Left kidney (tissue), 2 donors: ENCODE measurements around the gene SLC6A6. TPM values are rescaled to one million over a fixed set of nuclear protein-coding genes. Genes with fewer than 3 reads are reported as not detected.

Experiments used
- DNase-seq: peaks from one replicate; pipeline ENCODE4 v3.0.0-alpha.2; 2013
- polyA plus RNA-seq: library from polyadenylated mRNA; unstranded; fragments of 120-200 nt; gene quantifications from one replicate; pipeline ENCODE4 v1.2.1, GENCODE V29; 2013; ENCODE audit not compliant: insufficient read length

The SLC6A6 gene
- polyA plus RNA-seq, 1 donor: 24.6 TPM

- DNase-seq: no peak
Observed at GRCh38 chr3:14466179-14466903, 63.9 kb downstream of the SLC6A6 start.

GRCh38 chr3:14467814-14468620 is 65.6 kb downstream of the SLC6A6 start:
- DNase-seq: no peak

GRCh38 chr3:14468621-14468981 is 66.2 kb downstream of the SLC6A6 start:
- DNase-seq: no peak

- no peak for DNase-seq
Observed at GRCh38 chr3:14470461-14470860, 68.1 kb downstream of the SLC6A6 start.

GRCh38 chr3:14471016-14471415 is 68.6 kb downstream of the SLC6A6 start:
- no peak for DNase-seq

GRCh38 chr3:14471690-14472089 is 69.3 kb downstream of the SLC6A6 start:
- no peak for DNase-seq

- no peak for DNase-seq
Observed at GRCh38 chr3:14472471-14473351, 70.3 kb downstream of the SLC6A6 start.

- peak; percentile 77 for DNase-seq
Observed at GRCh38 chr3:14473411-14473891, 71.0 kb downstream of the SLC6A6 start.

- DNase-seq: no peak
Observed at GRCh38 chr3:14474363-14475081, 72.1 kb downstream of the SLC6A6 start.

GRCh38 chr3:14475621-14476020 is 73.2 kb downstream of the SLC6A6 start:
- DNase-seq: no peak

- no peak for DNase-seq
Observed at GRCh38 chr3:14476583-14477265, 74.3 kb downstream of the SLC6A6 start.

- DNase-seq: no peak
Observed at GRCh38 chr3:14477311-14477935, 75.0 kb downstream of the SLC6A6 start.

GRCh38 chr3:14478956-14479550 is 76.6 kb downstream of the SLC6A6 start:
- no peak for DNase-seq

GRCh38 chr3:14479591-14479990 is 77.2 kb downstream of the SLC6A6 start:
- DNase-seq: no peak

- no peak for DNase-seq
Observed at GRCh38 chr3:14480207-14481017, 78.0 kb downstream of the SLC6A6 start.

- DNase-seq: no peak
Observed at GRCh38 chr3:14481018-14481645, 78.7 kb downstream of the SLC6A6 start.

GRCh38 chr3:14481646-14482036 is 79.2 kb downstream of the SLC6A6 start:
- DNase-seq: no peak

- DNase-seq: no peak
Observed at GRCh38 chr3:14482271-14482721, 79.9 kb downstream of the SLC6A6 start.

- no peak for DNase-seq
Observed at GRCh38 chr3:14483286-14483685, 80.9 kb downstream of the SLC6A6 start.
